H1 (cell line): ENCODE measurements around the gene RAD18. TPM values are rescaled to one million over a fixed set of nuclear protein-coding genes. Genes with fewer than 3 reads are reported as not detected.

ENCODE experiments used
- CEBPB ChIP-seq: IDR thresholded peaks from 2 replicates; pipeline ENCODE4 v1.6.1; 2012; ENCODE audit warnings: low read depth, low read length
- CHD7 ChIP-seq: fragments of 300-600 bp; sonication (generic); IDR thresholded peaks from 2 replicates; pipeline ENCODE4 v1.7.1; 2012; ENCODE audit warnings: low read length, moderate library complexity, mild to moderate bottlenecking, inconsistent platforms; ENCODE audit not compliant: insufficient replicate concordance
- JUND ChIP-seq: IDR thresholded peaks from 2 replicates; pipeline ENCODE4 v1.6.1; 2011; ENCODE audit warnings: mild to moderate bottlenecking, improper control_type of control experiment, low read length
- NANOG ChIP-seq: IDR thresholded peaks from 2 replicates; pipeline ENCODE4 v1.6.1; 2011; ENCODE audit warnings: low read length, low read depth, mild to moderate bottlenecking, inconsistent platforms; ENCODE audit not compliant: insufficient read depth, poor library complexity, severe bottlenecking
- POLR2A ChIP-seq, 2 experiments: IDR thresholded peaks; 1 replicate in 1 of 2; 2 replicates in 1 of 2; pipeline ENCODE4 v1.6.1; 2011; ENCODE audit warnings: low read depth in 2 of 2, low read length in 2 of 2, mild to moderate bottlenecking in 2 of 2; ENCODE audit errors: control extremely low read depth in 1 of 2
- SP4 ChIP-seq: IDR thresholded peaks from 2 replicates; pipeline ENCODE4 v1.6.1; 2012; ENCODE audit warnings: low read length, inconsistent platforms
- SUZ12 ChIP-seq: fragments of 200-600 bp; sonication (generic); IDR thresholded peaks from 2 replicates; pipeline ENCODE4 v1.6.1; 2012; ENCODE audit warnings: mild to moderate bottlenecking, inconsistent platforms, low read length, moderate library complexity, mixed read lengths
- TEAD4 ChIP-seq: IDR thresholded peaks from 2 replicates; pipeline ENCODE4 v1.6.1; 2012; ENCODE audit warnings: low read depth, low read length, inconsistent platforms, mixed read lengths
- polyA plus RNA-seq, 7 experiments: library from polyadenylated mRNA; depleted of rRNA in 3 of 7; stranded (reverse) in 5 of 7; unstranded in 2 of 7; fragments of >200 nt in 5 of 7; fragments of 200-250 nt in 2 of 7; gene quantifications; 1 replicate in 5 of 7; 2 replicates in 1 of 7; 4 replicates in 1 of 7; pipeline versions ENCODE4 v1.2.1 to v1.2.3, GENCODE V29; 2011 to 2013; ENCODE audit warnings: missing spikeins in 2 of 7, mixed read lengths in 2 of 7
- total RNA-seq: library from RNA; stranded (reverse); fragmentation: NEBNext Ultra II Directional; extraction: Animal tissue kit (Norgen Biotek cat#: 25700); gene quantifications from 2 replicates; pipeline ENCODE4 v1.2.1, GENCODE V29; 2021

The RAD18 gene
- total and polyA plus RNA-seq, 2 of the 8 experiments (the other 6 are each of a cell fraction or from before 2014, with no cell fraction given) = 13.0 to 23.2 TPM

GRCh38 chr3:8872261-8872660 is 91.0 kb downstream of the RAD18 start (continued):
- TF ChIP-seq CHD7 (no peak), SP4 (no peak), SUZ12 (no peak), TEAD4 (no peak), CEBPB (no peak), POLR2A (IDR thresholded peaks at IDR 0.05; ENCODE audit: control extremely low read depth in 1 of 2, low read depth in 2 of 2, low read length in 2 of 2) (no peak), JUND (no peak), NANOG (no peak)
- TF ChIP-seq, all 59 proteins: peak for 0
